ENCODE measurements around the gene ADK.
A peak's percentile ranks its signal among the peaks of the same experiment; 100 is the strongest.

The ADK gene

DNA sequence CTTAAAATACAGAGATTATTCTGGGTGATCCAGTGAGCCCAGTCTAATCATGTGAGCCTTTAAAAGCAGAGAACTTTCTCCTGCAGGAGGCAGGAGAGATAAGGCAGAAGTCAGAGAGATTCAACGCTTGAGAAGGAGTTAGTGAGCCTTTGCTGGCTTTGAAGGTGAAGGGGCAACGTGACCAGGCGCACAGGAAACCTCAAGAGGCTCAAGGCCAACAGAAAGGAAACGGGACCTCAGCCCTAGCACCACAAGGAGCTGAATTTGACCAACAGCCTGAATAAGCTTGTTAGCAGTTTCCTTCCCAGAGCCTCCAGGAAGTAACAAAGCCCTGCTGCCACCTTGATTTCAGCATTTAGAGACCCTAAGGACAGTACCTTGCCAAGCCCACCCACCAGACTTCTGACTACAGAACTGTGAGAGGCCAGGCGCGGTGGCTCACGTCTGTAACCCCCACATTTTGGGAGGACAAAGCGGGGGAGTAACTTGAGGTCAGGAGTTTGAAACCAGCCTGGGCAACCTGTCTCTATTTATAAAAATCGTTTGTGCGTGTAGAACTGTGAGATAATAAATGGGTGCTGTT is 588.1 kb downstream of the ADK start:
- Histone ChIP-seq H3K9me3 (ENCODE audit: control insufficient read depth, low read length) (no peaks in the 10 kb centered on the region), H3K4me3 (ENCODE audit: low read depth, low read length) (no peak overlapping the region), H3K36me3 (ENCODE audit: control insufficient read depth, insufficient read depth, low read length) (no peaks in the 10 kb centered on the region), H3K27me3 (ENCODE audit: control insufficient read depth, insufficient read depth, low read length) (no peaks in the 10 kb centered on the region), H3K9ac (no peak overlapping the region), H3K4me1 (peaks cover 10% of the 10 kb centered on the region), H3K4me2 (ENCODE audit: low read length) (no peak overlapping the region), H2AFZ (peak overlapping the region; percentile 76), H3K79me2 (peaks cover 2% of the 10 kb centered on the region), H3K27ac (no peak overlapping the region)
- TF ChIP-seq CTCF (IDR thresholded peaks at IDR 0.05): peak; percentile 35

DNA sequence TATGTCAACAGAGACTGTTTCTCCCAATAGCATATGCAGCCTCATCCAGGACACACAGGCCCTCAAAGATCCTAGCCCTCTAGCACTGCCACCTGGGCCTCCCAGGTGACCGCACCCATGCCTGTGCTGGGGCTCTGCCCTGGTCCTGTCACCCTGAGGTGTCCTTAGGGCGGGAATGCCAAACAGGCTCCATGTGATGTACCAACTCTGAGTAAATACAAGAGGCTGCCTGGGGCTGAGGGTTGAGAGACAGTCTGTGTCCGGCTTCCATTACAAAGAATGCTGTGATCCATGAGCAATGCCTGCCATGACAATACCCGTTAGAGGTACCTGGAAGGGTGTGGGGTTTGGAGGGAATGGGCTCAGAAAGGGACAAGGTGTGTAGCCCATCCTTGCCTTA is 592.4 kb downstream of the ADK start:
- Histone ChIP-seq H3K4me2 (ENCODE audit: low read length) (no peak overlapping the region), H3K27ac (no peak overlapping the region), H3K9ac (no peak overlapping the region), H3K27me3 (ENCODE audit: control insufficient read depth, insufficient read depth, low read length) (no peaks in the 10 kb centered on the region), H3K4me1 (peaks cover 7% of the 10 kb centered on the region), H3K79me2 (no peaks in the 10 kb centered on the region), H3K9me3 (ENCODE audit: control insufficient read depth, low read length) (no peaks in the 10 kb centered on the region), H2AFZ (no peak overlapping the region), H3K4me3 (ENCODE audit: low read depth, low read length) (no peak overlapping the region), H3K36me3 (ENCODE audit: control insufficient read depth, insufficient read depth, low read length) (no peaks in the 10 kb centered on the region)
- no peak for TF ChIP-seq CTCF (IDR thresholded peaks at IDR 0.05)

DNA sequence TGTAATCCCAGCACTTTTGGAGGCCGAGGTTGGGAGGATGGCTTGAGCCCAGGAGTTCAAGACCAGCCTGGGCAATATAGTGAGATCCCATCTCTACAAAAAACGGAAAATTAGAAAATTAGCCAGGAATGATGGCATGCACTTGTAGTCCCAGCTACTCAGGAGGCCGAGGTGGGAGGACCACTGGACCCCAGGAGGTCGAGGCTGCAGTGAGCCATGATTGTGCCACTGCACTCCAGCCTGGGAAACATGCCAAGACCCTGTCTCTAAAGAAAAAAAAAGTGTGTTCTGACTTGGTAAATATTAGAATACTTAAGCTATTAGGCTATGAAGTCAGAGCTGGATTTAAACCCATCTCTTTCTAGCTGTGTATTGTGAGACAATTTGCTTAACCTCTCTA is 594.4 kb downstream of the ADK start:
- Histone ChIP-seq H3K27ac (no peak overlapping the region), H3K27me3 (ENCODE audit: control insufficient read depth, insufficient read depth, low read length) (no peaks in the 10 kb centered on the region), H3K9ac (no peak overlapping the region), H3K4me2 (ENCODE audit: low read length) (no peak overlapping the region), H3K79me2 (no peaks in the 10 kb centered on the region), H3K4me1 (no peaks in the 10 kb centered on the region), H3K36me3 (ENCODE audit: control insufficient read depth, insufficient read depth, low read length) (no peaks in the 10 kb centered on the region), H3K9me3 (ENCODE audit: control insufficient read depth, low read length) (no peaks in the 10 kb centered on the region), H2AFZ (no peak overlapping the region), H3K4me3 (ENCODE audit: low read depth, low read length) (no peak overlapping the region)
- TF ChIP-seq CTCF (IDR thresholded peaks at IDR 0.05): no peak

DNA sequence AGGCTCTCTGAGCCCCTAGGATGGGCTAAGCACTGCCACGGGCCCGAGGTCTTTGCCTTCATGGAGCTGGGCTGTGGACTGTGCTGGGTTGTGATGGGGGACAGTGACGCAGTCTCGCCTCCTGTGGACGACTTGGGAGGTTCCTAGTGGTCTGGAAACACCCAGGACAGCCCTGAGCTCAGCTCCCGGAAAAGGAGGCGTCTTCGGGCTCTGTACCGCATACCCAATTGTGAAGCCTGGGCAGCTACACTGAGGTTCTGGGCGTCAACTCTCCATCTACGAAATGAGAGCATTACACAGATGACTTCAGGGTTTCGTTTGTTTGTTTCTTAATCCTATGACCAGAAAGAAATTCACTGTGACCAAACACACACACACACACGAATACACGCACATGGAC is 595.8 kb downstream of the ADK start:
- H3K4me2 ChIP-seq (ENCODE audit: low read length): no peak overlapping the region
- no peak overlapping the region for H2AFZ ChIP-seq
- no peak for TF ChIP-seq CTCF (IDR thresholded peaks at IDR 0.05)
- H3K27me3 ChIP-seq (ENCODE audit: control insufficient read depth, insufficient read depth, low read length): no peaks in the 10 kb centered on the region
- H3K36me3 ChIP-seq (ENCODE audit: control insufficient read depth, insufficient read depth, low read length): no peaks in the 10 kb centered on the region
- no peak overlapping the region for H3K27ac ChIP-seq
- no peaks in the 10 kb centered on the region for H3K79me2 ChIP-seq
- no peak overlapping the region for H3K9ac ChIP-seq
- H3K9me3 ChIP-seq (ENCODE audit: control insufficient read depth, low read length): no peaks in the 10 kb centered on the region
- H3K4me1 ChIP-seq: no peaks in the 10 kb centered on the region
- H3K4me3 ChIP-seq (ENCODE audit: low read depth, low read length): no peak overlapping the region

DNA sequence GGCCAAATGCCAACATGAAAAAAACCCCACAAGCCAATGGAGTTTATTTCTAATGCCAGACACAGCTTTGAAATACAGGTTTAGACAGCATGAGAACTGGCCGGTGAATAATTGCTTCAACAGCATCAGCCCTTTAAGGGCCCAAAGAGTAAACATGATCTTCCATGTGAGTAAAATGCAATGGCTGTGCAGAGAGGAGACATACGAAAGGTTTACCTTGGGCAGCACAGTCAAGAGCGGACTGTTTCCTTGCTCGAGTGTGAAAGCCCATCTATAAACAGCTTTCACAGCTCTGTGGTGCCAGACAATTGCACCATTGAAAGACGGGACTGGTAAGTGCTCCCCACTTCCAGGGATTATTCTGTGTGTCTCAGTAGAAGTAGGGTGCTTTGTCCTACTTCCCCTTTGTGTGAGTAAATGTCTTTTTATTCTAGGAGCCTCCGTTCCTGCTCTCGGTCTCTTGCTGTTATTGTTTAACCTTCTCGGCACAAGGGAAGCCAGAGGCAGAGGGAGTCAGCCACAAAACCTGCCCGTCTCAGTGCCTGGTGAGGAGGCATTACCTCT is 597.5 kb downstream of the ADK start:
- H3K9ac ChIP-seq: no peak overlapping the region
- TF ChIP-seq CTCF (IDR thresholded peaks at IDR 0.05): no peak
- H3K27ac ChIP-seq: no peak overlapping the region
- H3K4me2 ChIP-seq (ENCODE audit: low read length): no peak overlapping the region
- no peaks in the 10 kb centered on the region for H3K9me3 ChIP-seq (ENCODE audit: control insufficient read depth, low read length)
- no peaks in the 10 kb centered on the region for H3K4me1 ChIP-seq
- no peaks in the 10 kb centered on the region for H3K27me3 ChIP-seq (ENCODE audit: control insufficient read depth, insufficient read depth, low read length)
- no peak overlapping the region for H3K4me3 ChIP-seq (ENCODE audit: low read depth, low read length)
- no peaks in the 10 kb centered on the region for H3K36me3 ChIP-seq (ENCODE audit: control insufficient read depth, insufficient read depth, low read length)
- H2AFZ ChIP-seq: no peak overlapping the region
- no peaks in the 10 kb centered on the region for H3K79me2 ChIP-seq

All from parathyroid adenoma (tissue), 2 donors.